CD4-positive, alpha-beta T cell treated with Interleukin-6 at 100 ng/mL for 8 hours (primary cell): ENCODE data around the gene BCAS3.

Experiments used
- DNase-seq: peaks from one replicate; pipeline ENCODE4 v3.0.0-alpha.2; 2020; ENCODE audit warnings: mixed read lengths, low spot score

BCAS3 gene

GRCh38 chr17:60675997-60676396 lies 1.7 kb upstream of the BCAS3 start:
- no peak for DNase-seq

- no peak for DNase-seq
These were observed 818 bp upstream of the BCAS3 start for GRCh38 chr17:60676758-60677307.

- DNase-seq = no peak
These were observed 430 bp downstream of the BCAS3 start for GRCh38 chr17:60678118-60678444.

- no peak for DNase-seq
These were observed 1.6 kb downstream of the BCAS3 start for GRCh38 chr17:60679287-60679686.

GRCh38 chr17:60680754-60681153 lies 3.1 kb downstream of the BCAS3 start:
- DNase-seq = no peak

- no peak for DNase-seq
These were observed 7.8 kb downstream of the BCAS3 start for GRCh38 chr17:60685437-60685836.

- DNase-seq = no peak
These were observed 18.3 kb downstream of the BCAS3 start for GRCh38 chr17:60695960-60696359.

GRCh38 chr17:60699090-60699489 lies 21.4 kb downstream of the BCAS3 start:
- no peak for DNase-seq

GRCh38 chr17:60704170-60704569 lies 26.5 kb downstream of the BCAS3 start:
- no peak for DNase-seq

- DNase-seq = no peak
These were observed 35.0 kb downstream of the BCAS3 start for GRCh38 chr17:60712675-60713074.

GRCh38 chr17:60713608-60714007 lies 36.0 kb downstream of the BCAS3 start:
- DNase-seq = no peak

- no peak for DNase-seq
These were observed 39.1 kb downstream of the BCAS3 start for GRCh38 chr17:60716766-60717165.

- no peak for DNase-seq
These were observed 40.2 kb downstream of the BCAS3 start for GRCh38 chr17:60717814-60718213.

GRCh38 chr17:60720763-60721531 lies 43.3 kb downstream of the BCAS3 start:
- DNase-seq = peak; percentile 48

GRCh38 chr17:60724647-60725046 lies 47.0 kb downstream of the BCAS3 start:
- DNase-seq = no peak

- no peak for DNase-seq
These were observed 52.2 kb downstream of the BCAS3 start for GRCh38 chr17:60729854-60730253.

GRCh38 chr17:60730273-60730672 lies 52.6 kb downstream of the BCAS3 start:
- no peak for DNase-seq

GRCh38 chr17:60738287-60738686 lies 60.6 kb downstream of the BCAS3 start:
- DNase-seq = no peak

GRCh38 chr17:60740584-60740983 lies 62.9 kb downstream of the BCAS3 start:
- DNase-seq = no peak

GRCh38 chr17:60741031-60741430 lies 63.4 kb downstream of the BCAS3 start:
- no peak for DNase-seq

GRCh38 chr17:60743282-60743681 lies 65.6 kb downstream of the BCAS3 start:
- no peak for DNase-seq

GRCh38 chr17:60743799-60744198 lies 66.1 kb downstream of the BCAS3 start:
- no peak for DNase-seq

GRCh38 chr17:60744355-60744966 lies 66.8 kb downstream of the BCAS3 start:
- DNase-seq = no peak

- no peak for DNase-seq
These were observed 67.9 kb downstream of the BCAS3 start for GRCh38 chr17:60745544-60745943.
